Superior temporal gyrus (tissue), 1 donor: ENCODE data around the gene SGCD.

Experiments used
- DNase-seq: peaks from one replicate; pipeline ENCODE4 v3.0.0-alpha.2; 2016; ENCODE audit errors: extremely low spot score

SGCD gene

DNA sequence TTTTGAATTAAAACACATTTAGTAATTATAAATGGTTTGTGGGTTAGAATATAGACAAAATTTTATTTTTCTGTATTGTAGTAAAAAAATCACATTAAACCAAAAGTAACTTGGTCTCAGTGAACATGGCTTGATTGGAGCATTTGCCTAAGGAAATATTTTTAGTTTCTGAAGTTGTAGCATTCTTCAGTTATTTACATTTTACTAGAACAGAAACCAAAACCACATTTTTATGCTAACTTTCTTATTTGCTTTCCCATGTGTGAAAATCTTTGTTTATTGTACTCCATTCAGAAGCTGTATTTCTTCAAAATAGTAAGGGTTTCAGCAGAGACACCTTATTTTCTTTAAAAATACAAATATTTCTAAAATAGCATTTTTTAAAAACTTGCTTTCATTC is 129.9 kb downstream of the SGCD start:
- no peak for DNase-seq

DNA sequence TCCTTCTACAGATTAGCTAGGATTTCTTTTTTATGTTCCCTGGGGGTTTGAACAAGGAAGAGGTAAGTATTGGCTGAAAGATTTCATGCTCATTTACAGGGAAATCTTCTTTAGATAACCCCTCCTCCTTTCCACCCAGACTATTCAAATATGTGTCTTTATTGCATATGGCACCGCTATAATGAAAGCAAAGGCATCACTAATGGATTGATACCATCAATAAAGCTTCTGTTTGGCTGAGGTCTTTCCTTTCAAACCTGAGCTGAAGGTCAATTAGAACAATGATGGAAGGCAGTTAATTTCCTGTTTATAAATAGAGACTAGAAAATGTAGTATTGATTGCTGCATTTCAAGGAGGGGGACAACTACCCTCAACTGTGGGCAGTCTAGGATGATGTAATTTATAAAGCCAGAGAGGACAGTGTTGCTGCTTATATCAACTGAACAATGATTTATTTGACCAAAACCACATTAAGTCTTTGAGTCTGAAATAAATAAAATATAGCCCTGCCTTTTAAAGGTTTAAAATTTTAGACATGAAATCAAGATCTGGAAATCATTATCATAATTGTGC is 132.9 kb downstream of the SGCD start:
- no peak for DNase-seq

DNA sequence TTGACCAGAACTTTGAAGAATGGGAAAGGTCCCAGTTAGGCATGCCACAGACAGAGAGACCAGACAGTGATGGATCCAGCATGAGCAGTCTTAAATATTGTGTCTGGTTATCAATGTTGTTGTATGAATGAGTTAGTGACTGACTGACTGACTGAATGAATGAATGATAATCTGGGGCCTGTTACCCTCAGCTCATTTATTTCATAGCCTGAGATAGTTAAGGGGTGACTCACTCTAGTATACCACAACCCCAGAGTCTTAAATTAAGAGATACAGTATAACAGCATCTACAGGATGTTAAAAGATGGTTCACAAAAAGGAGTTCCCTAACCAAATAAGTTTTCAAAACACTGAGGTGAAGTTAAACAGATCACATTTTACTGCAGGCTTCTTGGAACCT is 133.5 kb downstream of the SGCD start:
- DNase-seq: no peak

DNA sequence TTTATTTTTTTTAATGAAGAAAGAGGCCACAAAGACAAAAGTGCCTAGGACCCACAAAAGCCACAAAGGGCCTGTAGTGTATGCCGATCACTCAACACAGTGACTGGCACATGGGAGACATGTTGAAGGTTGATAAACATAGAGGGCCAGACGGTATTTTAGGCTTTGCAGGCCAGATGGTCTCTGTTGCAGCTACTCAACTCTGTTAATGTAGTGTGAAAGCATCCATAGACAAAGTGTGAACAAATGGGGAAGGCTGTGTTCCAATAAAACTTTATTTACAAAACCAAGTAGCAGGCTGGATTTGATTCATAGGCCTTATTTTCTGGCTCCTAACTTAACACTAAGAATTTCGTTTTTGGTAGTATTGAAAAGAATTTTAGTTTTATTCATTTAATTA is 139.9 kb downstream of the SGCD start:
- DNase-seq: no peak

GRCh38 chr5:156469636-156470035 is 142.7 kb downstream of the SGCD start:
- peak; percentile 54 for DNase-seq

DNA sequence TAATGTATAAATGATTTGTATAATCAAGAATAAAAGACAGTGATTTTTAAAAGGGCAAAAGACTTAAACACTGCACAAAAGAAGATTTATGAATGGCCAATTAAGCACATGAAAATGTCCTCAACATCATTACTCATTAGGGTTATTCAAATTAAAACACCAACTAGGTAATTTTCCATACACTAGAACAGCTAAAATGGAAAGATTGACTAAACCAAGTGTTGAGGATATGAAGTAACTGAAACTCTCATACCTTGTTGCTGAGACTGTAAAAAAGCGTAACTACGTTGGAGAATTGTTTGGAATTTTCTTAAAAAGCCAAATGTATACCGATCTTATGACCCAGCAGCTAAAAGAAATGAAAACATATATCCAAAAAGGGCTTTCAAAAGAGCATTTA is 144.9 kb downstream of the SGCD start:
- DNase-seq: no peak

GRCh38 chr5:156473269-156473908 is 146.4 kb downstream of the SGCD start:
- DNase-seq: peak; percentile 44

GRCh38 chr5:156474251-156474650 is 147.3 kb downstream of the SGCD start:
- DNase-seq: peak; percentile 82

DNA sequence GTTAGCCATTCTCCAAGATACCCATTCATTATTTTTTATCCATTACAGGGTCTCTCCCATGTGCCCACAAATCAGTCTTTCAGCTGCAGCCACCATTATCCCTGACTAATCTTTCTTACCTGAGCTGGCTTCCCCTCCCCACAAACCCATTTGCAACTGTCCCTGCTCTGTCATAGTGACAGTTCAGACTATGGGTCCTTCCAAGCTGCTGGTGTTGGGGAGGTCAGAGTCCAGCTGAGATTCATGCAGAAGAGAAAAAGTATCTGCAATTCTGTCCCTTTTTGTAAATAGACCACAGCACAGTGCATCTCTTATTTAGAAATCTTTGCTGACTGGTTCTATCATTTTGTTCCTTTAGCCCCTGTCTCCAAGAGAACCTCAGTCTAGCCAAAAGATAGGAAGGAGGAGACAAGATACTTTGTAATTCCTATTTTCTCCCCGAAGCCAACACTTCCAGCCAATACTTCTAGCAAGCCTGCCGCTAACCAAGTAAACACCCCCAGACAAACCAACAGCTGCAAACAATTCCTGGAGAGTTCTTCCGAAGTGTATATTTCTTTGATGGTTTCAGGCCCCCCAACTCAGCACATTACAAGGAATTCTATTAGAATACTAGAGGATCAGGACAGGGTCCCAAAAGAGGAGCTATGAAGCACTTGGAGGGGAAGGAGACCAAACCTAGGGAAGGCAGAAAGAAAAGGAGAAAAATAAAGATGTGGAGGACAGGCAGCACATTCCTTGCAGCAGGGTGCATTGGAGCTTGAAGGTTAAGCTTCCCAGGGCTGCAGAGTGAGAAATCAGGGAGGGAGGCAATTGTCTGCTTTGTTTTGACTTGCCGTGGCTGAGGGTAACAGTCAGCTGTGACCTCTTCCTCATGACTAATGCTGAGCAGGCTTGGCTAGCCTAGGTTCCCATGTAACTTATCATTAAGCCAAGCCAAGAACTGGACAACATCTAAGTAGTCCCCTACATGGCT is 148.5 kb downstream of the SGCD start:
- peak; percentile 50 for DNase-seq

- DNase-seq: no peak
Observed at GRCh38 chr5:156476158-156476551, 149.2 kb downstream of the SGCD start.

DNA sequence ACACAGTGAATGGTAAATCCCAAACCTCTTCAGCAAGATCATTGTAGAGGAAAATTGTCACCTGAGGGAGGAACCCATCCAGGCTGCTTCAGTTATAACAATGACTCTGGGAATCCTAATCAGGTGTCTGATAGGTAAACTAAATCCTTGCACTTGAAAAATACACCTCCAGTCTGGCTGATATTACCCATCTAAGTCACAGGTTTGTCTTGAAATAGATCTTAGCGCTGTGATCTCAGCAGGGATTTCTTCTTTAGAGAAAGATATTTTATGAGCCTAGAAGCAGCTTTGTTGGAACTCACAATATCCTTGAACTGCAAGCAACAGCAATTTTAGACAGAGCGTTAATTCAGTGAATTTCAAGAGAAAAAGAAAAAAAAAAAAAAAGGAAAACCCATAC is 149.7 kb downstream of the SGCD start:
- peak; percentile 57 for DNase-seq

GRCh38 chr5:156477196-156477595 is 150.2 kb downstream of the SGCD start:
- peak; percentile 57 for DNase-seq

GRCh38 chr5:156479849-156480248 is 152.9 kb downstream of the SGCD start:
- DNase-seq: no peak

GRCh38 chr5:156481741-156482140 is 154.8 kb downstream of the SGCD start:
- no peak for DNase-seq

- DNase-seq: no peak
Observed at GRCh38 chr5:156482818-156483217, 155.9 kb downstream of the SGCD start.

DNA sequence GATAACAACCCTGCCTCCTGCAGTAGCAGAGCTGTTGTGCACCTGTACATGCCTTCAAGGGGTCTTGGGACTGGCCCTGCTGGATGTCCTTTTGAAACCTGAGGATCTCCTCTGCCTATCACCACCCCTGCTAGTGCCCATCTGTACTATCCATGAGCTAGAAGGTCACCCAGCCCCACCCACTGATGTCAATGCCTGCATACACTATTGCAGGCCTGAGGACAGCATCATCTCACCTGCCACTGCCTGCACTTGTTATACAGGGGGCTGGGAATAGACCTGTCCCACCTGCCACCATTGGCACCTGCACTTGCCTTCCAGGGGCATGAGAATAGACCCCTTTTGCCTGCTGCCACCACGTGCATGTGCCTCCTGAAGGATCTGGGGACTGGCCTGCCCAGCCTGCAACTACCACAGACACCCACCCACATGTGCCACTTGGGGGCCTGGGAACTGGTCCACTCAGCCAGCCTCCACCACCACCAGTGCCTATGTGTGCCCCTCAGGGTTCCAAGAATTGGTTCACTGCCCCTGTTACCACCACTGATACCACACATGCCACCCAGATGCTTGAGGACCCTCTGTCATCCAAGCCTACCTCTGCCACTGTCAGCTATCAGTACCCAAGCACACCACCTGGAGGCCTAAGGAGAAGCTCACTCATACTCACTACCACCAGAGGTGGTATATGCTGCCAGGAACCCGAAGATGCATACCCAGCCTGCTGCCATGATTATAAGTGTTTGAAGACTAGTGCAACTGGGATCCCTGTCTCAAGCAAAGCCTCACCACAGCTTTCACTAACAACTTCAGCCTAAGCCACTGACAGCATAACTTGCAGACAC is 159.7 kb downstream of the SGCD start:
- no peak for DNase-seq

- DNase-seq: no peak
Observed at GRCh38 chr5:156491766-156492165, 164.8 kb downstream of the SGCD start.

DNA sequence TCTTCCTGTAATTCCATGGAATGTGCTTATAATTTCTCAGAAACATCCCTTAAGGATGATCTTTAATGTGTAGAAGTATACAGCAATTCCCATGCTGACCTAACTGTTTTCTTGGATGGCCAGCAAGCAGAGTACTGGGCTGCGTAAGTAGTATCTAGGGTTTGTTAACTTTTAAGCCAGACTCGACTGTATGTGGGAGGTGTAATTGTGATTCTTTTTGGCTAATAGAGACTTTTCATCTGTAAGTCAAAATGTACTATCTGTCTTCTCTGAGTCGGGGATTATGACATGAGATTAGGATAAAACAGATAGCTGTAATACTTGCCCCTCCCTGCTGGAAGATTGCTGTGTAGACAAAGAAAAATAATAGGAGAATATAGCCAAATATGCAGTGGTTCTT is 169.3 kb downstream of the SGCD start:
- DNase-seq: no peak

GRCh38 chr5:156497804-156498208 is 170.8 kb downstream of the SGCD start:
- DNase-seq: peak; percentile 80

DNA sequence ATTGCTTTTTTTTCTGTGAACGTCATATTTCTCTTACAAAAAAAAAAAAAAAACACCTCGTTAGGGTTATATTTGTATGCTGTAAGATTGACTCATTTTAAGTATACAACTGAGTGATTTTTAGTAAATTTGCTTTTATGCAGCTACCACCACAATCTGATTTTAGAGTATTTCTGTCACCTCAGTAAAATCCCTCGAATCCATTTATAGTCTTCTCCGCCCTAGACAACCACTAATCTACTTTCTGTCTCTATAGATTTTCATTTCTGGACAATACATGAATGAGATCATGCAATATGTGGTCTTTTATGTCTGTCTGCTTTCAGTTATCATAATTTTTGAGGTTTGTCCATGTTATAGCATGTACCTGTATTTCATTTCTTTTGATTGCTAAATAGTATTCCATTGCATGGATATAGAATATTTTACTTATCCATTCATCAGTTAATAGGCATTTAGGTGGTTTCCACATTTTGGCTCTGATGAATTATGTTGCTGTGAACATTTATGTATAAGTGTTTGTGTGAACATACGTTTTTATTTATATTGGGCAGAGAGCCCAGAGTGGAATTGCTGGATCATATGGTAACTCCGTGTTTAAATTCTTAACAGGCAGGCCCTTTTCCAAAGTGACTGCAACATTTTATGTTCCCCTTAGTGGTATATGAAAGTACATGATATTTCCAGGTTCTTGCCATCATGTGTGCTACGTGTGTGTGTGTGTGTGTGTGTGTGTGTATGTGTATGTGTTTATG is 171.4 kb downstream of the SGCD start:
- peak; percentile 8 for DNase-seq

DNA sequence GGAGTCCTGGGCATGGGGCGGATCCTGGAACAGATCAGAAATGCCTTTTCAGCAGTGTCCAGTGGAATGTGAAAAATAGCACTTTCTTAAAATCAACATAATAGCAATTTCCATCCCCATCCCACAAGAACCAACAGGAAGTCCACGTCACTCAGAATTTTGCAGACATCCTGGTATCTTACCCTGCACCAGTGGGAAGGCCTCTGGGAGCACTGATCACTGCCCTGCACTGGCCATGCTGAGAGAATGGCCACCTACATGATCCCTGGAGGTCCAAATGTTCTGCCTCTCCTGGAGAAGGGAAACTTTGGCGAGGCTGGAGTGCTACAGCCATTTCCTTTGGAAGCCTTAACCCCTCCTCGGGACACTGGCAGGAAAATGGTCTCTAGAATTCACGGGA is 173.8 kb downstream of the SGCD start:
- DNase-seq: peak; percentile 3
